ENCODE data around the gene SLC25A20.

GRCh38 chr3:48926425-48927392 is 28.0 kb upstream of the SLC25A20 start:
- TF ChIP-seq ZNF274 (IDR thresholded peaks at IDR 0.05; ENCODE audit: low read depth, low read length) (no peak), YY1 (IDR thresholded peaks at IDR 0.05; ENCODE audit: insufficient read depth, insufficient read length) (no peak)
